GM12865 (cell line): ENCODE measurements around the gene MAP3K1.
"Not testable (repeated sequence)": the region's sequence is repeated elsewhere in the genome, so short reads cannot be mapped to it uniquely, and the experiment has no call there.

ENCODE experiments used
- DNase-seq: peaks from one replicate; pipeline ENCODE4 v3.0.0; 2010; ENCODE audit warnings: low read depth
- H3K4me3 ChIP-seq: 2 replicates; pipeline ENCODE4 v1.5.1; 2011; ENCODE audit warnings: mild to moderate bottlenecking, low read depth, low read length, control low read depth
- CTCF ChIP-seq: IDR thresholded peaks from 2 replicates; pipeline ENCODE4 v1.5.1; 2011; ENCODE audit warnings: low read length, control low read depth, low read depth, inconsistent platforms; ENCODE audit not compliant: insufficient read depth; ENCODE audit errors: missing control alignments

MAP3K1 gene

GRCh38 chr5:56815658-56816545 lies 553 bp downstream of the MAP3K1 start:
- DNase-seq, result peak; percentile 65
- peak overlapping the region; percentile 69 for H3K4me3 ChIP-seq
- no peak for TF ChIP-seq CTCF

DNA sequence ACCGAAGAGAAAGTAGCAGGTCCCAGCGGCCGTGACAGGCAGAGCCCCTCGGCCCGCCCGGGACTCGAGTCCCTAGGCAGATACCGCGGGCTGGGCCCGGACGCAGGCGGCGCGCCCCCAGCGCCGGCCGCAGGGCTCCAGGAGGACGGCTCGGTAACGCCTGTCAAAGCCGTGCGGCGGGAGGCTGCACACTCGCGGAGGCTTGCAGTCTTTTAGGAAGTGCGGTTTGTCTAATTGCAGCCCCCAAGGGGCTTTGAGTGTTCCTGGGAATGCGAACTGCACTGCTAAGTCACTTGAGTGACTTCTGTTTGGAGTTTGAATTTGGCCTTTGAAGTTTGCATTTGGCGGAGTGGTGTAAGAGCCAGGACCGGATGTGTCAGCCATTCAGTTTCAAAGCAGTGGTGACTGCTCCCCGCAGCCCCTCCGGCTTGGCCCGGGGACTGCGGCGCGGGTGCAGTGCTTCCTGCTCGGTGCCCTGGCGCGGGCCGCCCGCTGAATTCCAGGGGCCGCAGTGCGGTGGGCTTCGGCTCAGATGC lies 1.3 kb downstream of the MAP3K1 start:
- DNase-seq, result peak; percentile 82
- peak overlapping the region; percentile 69 for H3K4me3 ChIP-seq
- no peak for TF ChIP-seq CTCF

GRCh38 chr5:56817263-56818014 lies 2.1 kb downstream of the MAP3K1 start:
- TF ChIP-seq CTCF, result no peak
- peak overlapping the region; percentile 69 for H3K4me3 ChIP-seq
- DNase-seq, result no peak

DNA sequence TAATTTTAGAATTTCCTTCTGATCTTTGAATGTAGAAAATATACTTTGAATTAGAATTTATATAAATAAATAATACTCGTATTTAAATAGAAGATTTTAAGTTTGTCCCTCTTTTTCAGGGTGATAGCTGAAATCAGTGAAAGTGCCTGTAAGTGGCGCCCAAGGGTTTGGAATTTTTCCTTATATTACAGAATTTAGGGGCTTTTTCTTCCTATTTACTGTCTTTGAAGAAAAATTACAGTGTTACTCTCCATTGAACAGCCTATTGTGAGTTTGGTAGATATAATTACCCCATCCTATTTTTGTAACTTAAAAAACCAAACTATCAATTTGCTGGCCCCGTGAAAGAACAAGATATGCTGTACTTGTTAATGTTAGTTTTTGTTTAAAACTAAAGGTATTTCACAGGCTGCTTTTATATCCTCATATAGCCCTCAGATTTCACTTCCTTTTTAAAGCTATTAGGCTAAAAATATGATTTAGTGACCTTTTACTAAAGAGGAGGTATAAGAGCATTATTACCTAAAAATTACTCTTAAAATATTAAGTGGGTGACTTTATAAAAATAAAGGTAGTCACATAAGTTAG lies 3.2 kb downstream of the MAP3K1 start:
- peak overlapping the region; percentile 69 for H3K4me3 ChIP-seq
- no peak for TF ChIP-seq CTCF
- no peak for DNase-seq

GRCh38 chr5:56819060-56819881 lies 3.9 kb downstream of the MAP3K1 start:
- TF ChIP-seq CTCF, result no peak
- no peak for DNase-seq
- peak overlapping the region; percentile 69 for H3K4me3 ChIP-seq

DNA sequence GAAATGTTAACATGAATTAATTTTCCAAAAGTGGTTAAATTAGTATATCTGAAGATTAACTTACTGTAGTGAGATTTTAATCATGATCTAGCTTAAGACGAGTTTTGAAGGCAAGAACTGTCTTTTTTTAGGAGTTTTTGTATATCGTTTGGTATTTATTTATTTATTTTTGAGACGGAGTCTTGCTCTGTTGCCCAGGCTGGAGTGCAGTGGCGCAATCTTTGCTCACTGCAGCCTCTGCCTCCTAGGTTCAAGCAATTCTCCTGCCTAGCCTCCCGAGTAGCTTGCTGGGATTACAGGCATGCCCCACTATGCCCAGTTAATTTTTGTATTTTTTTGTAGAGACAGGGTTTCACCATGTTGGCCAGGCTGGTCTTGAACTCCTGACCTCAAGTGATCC lies 6.5 kb downstream of the MAP3K1 start:
- not testable (repeated sequence) for H3K4me3 ChIP-seq, DNase-seq
